ENCODE measurements around the gene RHOT2.

The RHOT2 gene

GRCh38 chr16:718922-719321 is 51.0 kb downstream of the RHOT2 start:
- peaks cover 18% of the 10 kb centered on the region for H3K4me1 ChIP-seq (ENCODE audit: control insufficient read depth, low read depth, low read length)
- no peak overlapping the region for H3K4me3 ChIP-seq (ENCODE audit: low read length)
- H3K36me3 ChIP-seq (ENCODE audit: control insufficient read depth, low read depth, low read length): no peaks in the 10 kb centered on the region
- no peaks in the 10 kb centered on the region for H3K9me3 ChIP-seq (ENCODE audit: control insufficient read depth, low read depth, low read length)
- no peak overlapping the region for H3K9ac ChIP-seq (ENCODE audit: low read length)
- H3K27ac ChIP-seq (ENCODE audit: low read length): no peak overlapping the region
- peaks cover 18% of the 10 kb centered on the region for H3K27me3 ChIP-seq (ENCODE audit: control insufficient read depth, insufficient read depth, low read length)

GRCh38 chr16:719815-720446 is 52.0 kb downstream of the RHOT2 start:
- Histone ChIP-seq H3K9me3 (ENCODE audit: control insufficient read depth, low read depth, low read length) (no peaks in the 10 kb centered on the region), H3K4me3 (ENCODE audit: low read length) (peak overlapping the region; percentile 81), H3K27ac (ENCODE audit: low read length) (no peak overlapping the region), H3K4me1 (ENCODE audit: control insufficient read depth, low read depth, low read length) (peaks cover 18% of the 10 kb centered on the region), H3K27me3 (ENCODE audit: control insufficient read depth, insufficient read depth, low read length) (peaks cover 12% of the 10 kb centered on the region), H3K36me3 (ENCODE audit: control insufficient read depth, low read depth, low read length) (no peaks in the 10 kb centered on the region), H3K9ac (ENCODE audit: low read length) (peak overlapping the region; percentile 75)

- Histone ChIP-seq H3K4me1 (ENCODE audit: control insufficient read depth, low read depth, low read length) (peaks cover 18% of the 10 kb centered on the region), H3K36me3 (ENCODE audit: control insufficient read depth, low read depth, low read length) (no peaks in the 10 kb centered on the region), H3K27me3 (ENCODE audit: control insufficient read depth, insufficient read depth, low read length) (peaks cover 14% of the 10 kb centered on the region), H3K27ac (ENCODE audit: low read length) (peak overlapping the region; percentile 31), H3K4me3 (ENCODE audit: low read length) (peak overlapping the region; percentile 81), H3K9me3 (ENCODE audit: control insufficient read depth, low read depth, low read length) (no peaks in the 10 kb centered on the region), H3K9ac (ENCODE audit: low read length) (peak overlapping the region; percentile 75)
These were observed 52.6 kb downstream of the RHOT2 start for GRCh38 chr16:720447-720989.

GRCh38 chr16:720990-721764 is 53.2 kb downstream of the RHOT2 start, which contains the start of gene ANTKMT:
ANTKMT (plus strand) TSS chr16:721146; CDS start chr16:721275, 129 bp downstream.
- peak within 1 kb of the TSS; percentile 81 for H3K4me3 ChIP-seq (ENCODE audit: low read length)
- peaks cover 14% of the 10 kb centered on the region for H3K4me1 ChIP-seq (ENCODE audit: control insufficient read depth, low read depth, low read length)
- peak within 1 kb of the TSS; percentile 75 for H3K9ac ChIP-seq (ENCODE audit: low read length)
- peaks cover 14% of the 10 kb centered on the region for H3K27me3 ChIP-seq (ENCODE audit: control insufficient read depth, insufficient read depth, low read length)
- H3K36me3 ChIP-seq (ENCODE audit: control insufficient read depth, low read depth, low read length): no peaks in the 10 kb centered on the region
- no peaks in the 10 kb centered on the region for H3K9me3 ChIP-seq (ENCODE audit: control insufficient read depth, low read depth, low read length)
- peak within 1 kb of the TSS; percentile 31 for H3K27ac ChIP-seq (ENCODE audit: low read length)

- Histone ChIP-seq H3K4me1 (ENCODE audit: control insufficient read depth, low read depth, low read length) (peaks cover 9% of the 10 kb centered on the region), H3K4me3 (ENCODE audit: low read length) (no peak overlapping the region), H3K9ac (ENCODE audit: low read length) (no peak overlapping the region), H3K27me3 (ENCODE audit: control insufficient read depth, insufficient read depth, low read length) (peaks cover 13% of the 10 kb centered on the region), H3K36me3 (ENCODE audit: control insufficient read depth, low read depth, low read length) (no peaks in the 10 kb centered on the region), H3K9me3 (ENCODE audit: control insufficient read depth, low read depth, low read length) (no peaks in the 10 kb centered on the region), H3K27ac (ENCODE audit: low read length) (no peak overlapping the region)
These were observed 54.0 kb downstream of the RHOT2 start for GRCh38 chr16:721765-722540.

GRCh38 chr16:722835-723633 is 55.1 kb downstream of the RHOT2 start:
- Histone ChIP-seq H3K9ac (ENCODE audit: low read length) (no peak overlapping the region), H3K36me3 (ENCODE audit: control insufficient read depth, low read depth, low read length) (no peaks in the 10 kb centered on the region), H3K4me3 (ENCODE audit: low read length) (no peak overlapping the region), H3K9me3 (ENCODE audit: control insufficient read depth, low read depth, low read length) (no peaks in the 10 kb centered on the region), H3K4me1 (ENCODE audit: control insufficient read depth, low read depth, low read length) (peaks cover 9% of the 10 kb centered on the region), H3K27me3 (ENCODE audit: control insufficient read depth, insufficient read depth, low read length) (peaks cover 18% of the 10 kb centered on the region), H3K27ac (ENCODE audit: low read length) (no peak overlapping the region)

GRCh38 chr16:723695-724094 is 55.8 kb downstream of the RHOT2 start:
- Histone ChIP-seq H3K9me3 (ENCODE audit: control insufficient read depth, low read depth, low read length) (no peaks in the 10 kb centered on the region), H3K9ac (ENCODE audit: low read length) (no peak overlapping the region), H3K27me3 (ENCODE audit: control insufficient read depth, insufficient read depth, low read length) (peaks cover 18% of the 10 kb centered on the region), H3K27ac (ENCODE audit: low read length) (no peak overlapping the region), H3K36me3 (ENCODE audit: control insufficient read depth, low read depth, low read length) (no peaks in the 10 kb centered on the region), H3K4me3 (ENCODE audit: low read length) (no peak overlapping the region), H3K4me1 (ENCODE audit: control insufficient read depth, low read depth, low read length) (peaks cover 9% of the 10 kb centered on the region)
